OCI-LY7 (cell line): ENCODE data around the gene C1orf185. TPM values are rescaled to one million over a fixed set of nuclear protein-coding genes. Genes with fewer than 3 reads are reported as not detected.

Experiments used
- BruUV-seq: library from RNA; stranded (reverse); fragments of 400-500 nt; replicated peaks from 2 replicates; lab custom pipeline; 2021; lab: Mats Ljungman, UMichigan
- CTCF ChIA-PET: fragments of 300-600 bp; sonication (Branson Sonifier 250); formaldehyde crosslinking; loops from one replicate; lab custom pipeline; 2022; ENCODE audit warnings: antibody characterized with exemption; ENCODE audit not compliant: unreplicated experiment; lab: Charles Lee
- POLR2A ChIA-PET: fragments of 300-600 bp; sonication (Branson Sonifier 250); formaldehyde crosslinking; loops from one replicate; lab custom pipeline; 2022; ENCODE audit warnings: antibody characterized with exemption; lab: Charles Lee
- DNase-seq: peaks from one replicate; pipeline ENCODE4 v3.0.0-alpha.2; 2015; ENCODE audit warnings: low spot score
- H2AFZ ChIP-seq: fragments of 200-600 bp; sonication (generic), shearing (Covaris generic); 2 replicates; pipeline ENCODE4 v1.6.1; 2014; ENCODE audit warnings: mild to moderate bottlenecking, antibody characterized with exemption, low read length, moderate library complexity
- H3K27ac ChIP-seq: fragments of 200-600 bp; sonication (generic); 2 replicates; pipeline ENCODE4 v1.5.1; 2014; ENCODE audit warnings: mixed run types, low read depth, mild to moderate bottlenecking, moderate library complexity, low read length, inconsistent platforms; ENCODE audit not compliant: poor library complexity, severe bottlenecking
- H3K36me3 ChIP-seq: fragments of 200-600 bp; sonication (generic); 2 replicates; pipeline ENCODE4 v1.6.1; 2014; ENCODE audit warnings: mild to moderate bottlenecking, antibody characterized with exemption, low read length, moderate library complexity, mixed read lengths; ENCODE audit not compliant: insufficient read depth
- H3K4me1 ChIP-seq: fragments of 200-600 bp; sonication (generic); 2 replicates; pipeline ENCODE4 v1.5.1; 2014; ENCODE audit warnings: mild to moderate bottlenecking, low read length; ENCODE audit not compliant: insufficient read depth, poor library complexity, severe bottlenecking
- H3K4me2 ChIP-seq: fragments of 200-600 bp; sonication (generic); 2 replicates; pipeline ENCODE4 v1.6.1; 2014; ENCODE audit warnings: mild to moderate bottlenecking, low read length
- H3K4me3 ChIP-seq: fragments of 200-600 bp; sonication (generic); 2 replicates; pipeline ENCODE4 v1.5.1; 2014; ENCODE audit warnings: mild to moderate bottlenecking, low read depth, low read length; ENCODE audit not compliant: poor library complexity, severe bottlenecking
- H3K79me2 ChIP-seq: fragments of 200-600 bp; sonication (generic); 2 replicates; pipeline ENCODE4 v1.6.1; 2016; ENCODE audit warnings: low read depth, mild to moderate bottlenecking, low read length, moderate library complexity, mixed read lengths; ENCODE audit not compliant: insufficient read depth
- H3K9me2 ChIP-seq: fragments of 200-600 bp; sonication (generic); 2 replicates; pipeline ENCODE4 v1.6.1; 2016; ENCODE audit warnings: mild to moderate bottlenecking, low read length, mixed read lengths; ENCODE audit not compliant: insufficient read depth
- H3K9me3 ChIP-seq: fragments of 200-600 bp; sonication (generic); 2 replicates; pipeline ENCODE4 v1.6.1; 2014; ENCODE audit warnings: mild to moderate bottlenecking, mixed run types, low read length, mixed read lengths
- H4K20me1 ChIP-seq: fragments of 200-600 bp; sonication (generic); 2 replicates; pipeline ENCODE4 v1.6.1; 2014; ENCODE audit warnings: mild to moderate bottlenecking, antibody characterized with exemption, low read length, moderate library complexity, mixed read lengths; ENCODE audit not compliant: insufficient read depth
- EZH2phosphoT487 ChIP-seq: fragments of 200-600 bp; sonication (generic); IDR thresholded peaks from 2 replicates; pipeline ENCODE4 v1.6.1; 2018; ENCODE audit warnings: low read depth, borderline replicate concordance, mild to moderate bottlenecking, mixed run types, antibody characterized with exemption, low read length, moderate library complexity, mixed read lengths
- intact Hi-C: fragments of 100-400 bp; cut with micrococcal nuclease; formaldehyde crosslinking; loops from one replicate; pipeline ENCODE4 v1.10.0; 2022; ENCODE audit not compliant: unreplicated experiment
- total RNA-seq, 2 experiments: library from RNA; depleted of rRNA in 1 of 2; stranded (reverse); fragments of >200 nt in 1 of 2; shearing (Covaris generic) in 1 of 2; gene quantifications; 2 replicates each; pipeline ENCODE4 v1.2.3, GENCODE V29; 2014 to 2022
- TF ChIP-seq, protein P1 (sequence below): fragments of 200-600 bp; sonication (generic); conservative IDR thresholded peaks from 2 replicates; pipeline ENCODE4 v1.5.1; 2014; ENCODE audit warnings: mild to moderate bottlenecking, antibody characterized with exemption, low read length, moderate library complexity, mixed read lengths

C1orf185 gene
- total RNA-seq, 2 experiments from 2014 or later, result not detected

DNA sequence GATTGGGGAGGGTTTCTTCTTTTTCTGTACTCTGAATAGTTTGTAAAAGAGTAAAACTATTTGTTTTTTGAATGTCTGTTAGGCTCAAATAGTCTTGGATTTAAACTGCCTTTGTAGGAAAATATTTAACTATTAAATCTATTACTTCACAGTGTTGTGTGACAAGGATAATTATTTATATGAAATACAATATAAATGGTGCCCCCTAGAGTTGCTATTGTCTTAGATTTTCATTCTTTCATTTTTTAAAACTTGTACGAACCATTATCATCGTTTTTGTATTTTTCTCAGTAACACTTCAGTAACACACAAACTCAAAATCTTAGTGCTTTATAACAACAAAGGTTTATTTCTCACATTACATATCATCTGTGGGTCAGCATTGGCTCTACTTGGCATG is 37.4 kb downstream of the C1orf185 start:
- peak overlapping the region; percentile 46; the same call in 1 of the 2 replicates for H3K4me2 ChIP-seq
- no TSS peak for BruUV-seq
- POLR2A ChIA-PET, result interaction anchor here (0.7 kb wide), 2 partner anchors 258 to 548 kb away, joined by 3 to 4 read pairs; no protein-coding TSS in a partner anchor

DNA sequence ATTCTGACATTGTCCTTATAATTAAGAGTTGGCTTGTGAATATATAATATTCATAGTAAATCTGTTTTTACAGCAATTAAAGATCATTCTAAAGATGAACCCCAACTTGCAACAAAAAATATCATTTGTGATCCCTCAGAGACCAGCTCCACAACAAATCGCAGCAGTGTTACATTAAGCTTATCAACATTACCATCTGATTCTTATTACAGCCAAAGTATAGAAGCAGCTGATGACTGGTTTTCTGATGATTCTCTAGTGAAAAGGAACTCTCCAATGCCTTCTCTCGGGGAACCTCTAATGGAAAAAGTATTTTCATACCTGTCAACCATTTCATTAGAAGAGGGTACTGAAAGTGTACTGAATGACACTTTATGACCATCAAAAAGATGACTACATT is 45.4 kb downstream of the C1orf185 start:
- CTCF ChIA-PET, result no interaction called here
- BruUV-seq, result no TSS peak
- POLR2A ChIA-PET, result no interaction called here

More for the DNA sequence above, 37.4 kb downstream of the C1orf185 start:
- CTCF ChIA-PET, result no interaction called here
- Histone ChIP-seq H3K79me2 (no peaks in the 10 kb centered on the region), H3K4me3 (no peak overlapping the region), H2AFZ (no peak overlapping the region), H4K20me1 (no peaks in the 10 kb centered on the region), H3K36me3 (no peaks in the 10 kb centered on the region), H3K27ac (no peak overlapping the region), H3K4me1 (no peaks in the 10 kb centered on the region), H3K9me3 (0 out of 2 replicates have a peak, but pooled peaks cover 3% of the 10 kb centered on the region), H3K9me2 (no peaks in the 10 kb centered on the region)
- intact Hi-C loops, result no loop called here
- DNase-seq, result peak; percentile 8
- TF ChIP-seq, protein P1, sequence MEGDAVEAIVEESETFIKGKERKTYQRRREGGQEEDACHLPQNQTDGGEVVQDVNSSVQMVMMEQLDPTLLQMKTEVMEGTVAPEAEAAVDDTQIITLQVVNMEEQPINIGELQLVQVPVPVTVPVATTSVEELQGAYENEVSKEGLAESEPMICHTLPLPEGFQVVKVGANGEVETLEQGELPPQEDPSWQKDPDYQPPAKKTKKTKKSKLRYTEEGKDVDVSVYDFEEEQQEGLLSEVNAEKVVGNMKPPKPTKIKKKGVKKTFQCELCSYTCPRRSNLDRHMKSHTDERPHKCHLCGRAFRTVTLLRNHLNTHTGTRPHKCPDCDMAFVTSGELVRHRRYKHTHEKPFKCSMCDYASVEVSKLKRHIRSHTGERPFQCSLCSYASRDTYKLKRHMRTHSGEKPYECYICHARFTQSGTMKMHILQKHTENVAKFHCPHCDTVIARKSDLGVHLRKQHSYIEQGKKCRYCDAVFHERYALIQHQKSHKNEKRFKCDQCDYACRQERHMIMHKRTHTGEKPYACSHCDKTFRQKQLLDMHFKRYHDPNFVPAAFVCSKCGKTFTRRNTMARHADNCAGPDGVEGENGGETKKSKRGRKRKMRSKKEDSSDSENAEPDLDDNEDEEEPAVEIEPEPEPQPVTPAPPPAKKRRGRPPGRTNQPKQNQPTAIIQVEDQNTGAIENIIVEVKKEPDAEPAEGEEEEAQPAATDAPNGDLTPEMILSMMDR, result peak; percentile 69
- TF ChIP-seq EZH2phosphoT487, result no peak

DNA sequence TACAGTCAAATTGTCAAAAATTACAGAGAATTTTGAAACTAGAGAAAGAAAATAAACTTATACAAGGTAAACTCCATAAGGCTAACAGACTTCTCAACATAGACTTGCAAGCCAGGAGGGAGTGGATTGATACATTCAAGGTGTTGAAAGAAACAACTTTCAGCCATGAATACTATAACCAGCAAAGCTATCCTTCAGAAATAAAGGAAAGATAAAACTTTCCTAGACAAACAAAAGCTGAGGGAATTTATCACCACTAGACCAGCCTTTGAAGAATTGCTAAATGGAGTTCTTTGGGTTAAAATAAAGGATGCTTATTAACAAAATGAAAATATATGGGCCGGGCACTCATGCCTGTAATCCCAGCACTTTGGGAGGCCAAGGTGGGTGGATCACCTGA is 52.7 kb downstream of the C1orf185 start:
- Histone ChIP-seq H3K9me3 (no peaks in the 10 kb centered on the region), H3K4me3 (no peak overlapping the region), H3K4me1 (no peaks in the 10 kb centered on the region), H3K4me2 (no peak overlapping the region), H3K36me3 (no peaks in the 10 kb centered on the region), H3K79me2 (no peaks in the 10 kb centered on the region), H3K27ac (no peak overlapping the region), H3K9me2 (no peaks in the 10 kb centered on the region), H2AFZ (no peak overlapping the region), H4K20me1 (no peaks in the 10 kb centered on the region)
- DNase-seq, result no peak
- BruUV-seq, result no TSS peak
- intact Hi-C loops, result no loop called here
- ChIA-PET CTCF (no interaction called here), POLR2A (interaction anchor here (0.6 to 1.2 kb wide), 2 partner anchors 11 to 27 kb away, joined by 3 to 4 read pairs; no protein-coding TSS in a partner anchor)
- TF ChIP-seq, protein P1, result no peak
- TF ChIP-seq EZH2phosphoT487, result no peak

More for the DNA sequence above, 45.4 kb downstream of the C1orf185 start:
- H3K9me2 ChIP-seq, result no peaks in the 10 kb centered on the region
- no peak overlapping the region for H3K4me2 ChIP-seq
- no peaks in the 10 kb centered on the region for H3K9me3 ChIP-seq
- TF ChIP-seq, protein P1, result no peak
- TF ChIP-seq EZH2phosphoT487, result no peak
- DNase-seq, result no peak
- H3K4me1 ChIP-seq, result no peaks in the 10 kb centered on the region
- H3K36me3 ChIP-seq, result no peaks in the 10 kb centered on the region
- H2AFZ ChIP-seq, result no peak overlapping the region
- H3K27ac ChIP-seq, result no peak overlapping the region
- intact Hi-C loops, result no loop called here
- no peaks in the 10 kb centered on the region for H3K79me2 ChIP-seq
- H4K20me1 ChIP-seq, result no peaks in the 10 kb centered on the region
- H3K4me3 ChIP-seq, result no peak overlapping the region
